GM12873 (cell line): ENCODE results near the gene RAB39A.

Experiments used
- TF ChIP-seq, protein P1 (sequence below): IDR thresholded peaks from 2 replicates; pipeline ENCODE4 v1.5.1; 2012; ENCODE audit warnings: low read depth, mild to moderate bottlenecking, moderate library complexity, low read length, control low read depth; ENCODE audit not compliant: insufficient read depth; ENCODE audit errors: missing control alignments

Gene RAB39A

DNA sequence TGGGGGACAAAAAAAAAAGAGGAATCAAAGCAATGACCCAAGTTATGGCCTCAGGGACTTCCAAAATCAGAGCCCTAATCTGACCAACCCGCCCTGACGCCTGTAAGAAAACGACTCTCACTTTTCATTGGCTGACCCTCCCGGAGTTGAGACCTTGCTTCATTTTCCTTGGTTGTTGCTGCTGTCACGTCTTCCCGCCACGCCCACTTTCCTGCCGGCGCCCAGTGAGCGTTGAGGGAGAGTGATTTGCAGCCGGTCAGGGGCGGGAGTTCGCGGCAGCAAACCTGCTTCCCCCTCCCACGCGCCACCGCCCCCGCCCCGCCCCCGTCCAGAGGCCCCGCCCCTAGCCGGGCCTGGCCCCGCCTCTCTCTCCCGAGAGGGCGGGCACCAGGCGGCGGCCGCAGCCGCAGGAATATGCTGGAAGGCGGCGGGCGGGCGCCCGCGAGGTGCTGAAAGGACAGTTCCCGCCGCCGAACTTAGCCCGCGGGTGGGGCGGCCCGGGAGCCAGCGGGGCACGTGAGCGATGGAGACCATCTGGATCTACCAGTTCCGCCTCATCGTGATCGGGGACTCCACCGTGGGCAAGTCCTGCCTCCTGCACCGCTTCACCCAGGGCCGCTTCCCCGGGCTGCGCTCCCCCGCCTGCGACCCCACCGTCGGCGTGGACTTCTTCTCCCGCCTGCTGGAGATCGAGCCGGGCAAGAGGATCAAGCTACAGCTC, at the start of gene RAB39A:
TSS of gene RAB39A (plus strand) at position 403 of the 721 bp plus-strand sequence. CDS start at position 524, 121 bp downstream.
- TF ChIP-seq, protein P1, sequence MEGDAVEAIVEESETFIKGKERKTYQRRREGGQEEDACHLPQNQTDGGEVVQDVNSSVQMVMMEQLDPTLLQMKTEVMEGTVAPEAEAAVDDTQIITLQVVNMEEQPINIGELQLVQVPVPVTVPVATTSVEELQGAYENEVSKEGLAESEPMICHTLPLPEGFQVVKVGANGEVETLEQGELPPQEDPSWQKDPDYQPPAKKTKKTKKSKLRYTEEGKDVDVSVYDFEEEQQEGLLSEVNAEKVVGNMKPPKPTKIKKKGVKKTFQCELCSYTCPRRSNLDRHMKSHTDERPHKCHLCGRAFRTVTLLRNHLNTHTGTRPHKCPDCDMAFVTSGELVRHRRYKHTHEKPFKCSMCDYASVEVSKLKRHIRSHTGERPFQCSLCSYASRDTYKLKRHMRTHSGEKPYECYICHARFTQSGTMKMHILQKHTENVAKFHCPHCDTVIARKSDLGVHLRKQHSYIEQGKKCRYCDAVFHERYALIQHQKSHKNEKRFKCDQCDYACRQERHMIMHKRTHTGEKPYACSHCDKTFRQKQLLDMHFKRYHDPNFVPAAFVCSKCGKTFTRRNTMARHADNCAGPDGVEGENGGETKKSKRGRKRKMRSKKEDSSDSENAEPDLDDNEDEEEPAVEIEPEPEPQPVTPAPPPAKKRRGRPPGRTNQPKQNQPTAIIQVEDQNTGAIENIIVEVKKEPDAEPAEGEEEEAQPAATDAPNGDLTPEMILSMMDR: no peak

- TF ChIP-seq, protein P1: no peak
These were observed 46.0 kb upstream of the RAB39A start for GRCh38 chr11:107882095-107882820.

- TF ChIP-seq, protein P1: peak; percentile 62
These were observed 30.0 kb upstream of the RAB39A start for GRCh38 chr11:107898270-107898669.

- TF ChIP-seq, protein P1: no peak
These were observed 20.0 kb upstream of the RAB39A start for GRCh38 chr11:107908211-107908610.

GRCh38 chr11:107915229-107915628, 13.0 kb upstream of the RAB39A start:
- TF ChIP-seq, protein P1: no peak

DNA sequence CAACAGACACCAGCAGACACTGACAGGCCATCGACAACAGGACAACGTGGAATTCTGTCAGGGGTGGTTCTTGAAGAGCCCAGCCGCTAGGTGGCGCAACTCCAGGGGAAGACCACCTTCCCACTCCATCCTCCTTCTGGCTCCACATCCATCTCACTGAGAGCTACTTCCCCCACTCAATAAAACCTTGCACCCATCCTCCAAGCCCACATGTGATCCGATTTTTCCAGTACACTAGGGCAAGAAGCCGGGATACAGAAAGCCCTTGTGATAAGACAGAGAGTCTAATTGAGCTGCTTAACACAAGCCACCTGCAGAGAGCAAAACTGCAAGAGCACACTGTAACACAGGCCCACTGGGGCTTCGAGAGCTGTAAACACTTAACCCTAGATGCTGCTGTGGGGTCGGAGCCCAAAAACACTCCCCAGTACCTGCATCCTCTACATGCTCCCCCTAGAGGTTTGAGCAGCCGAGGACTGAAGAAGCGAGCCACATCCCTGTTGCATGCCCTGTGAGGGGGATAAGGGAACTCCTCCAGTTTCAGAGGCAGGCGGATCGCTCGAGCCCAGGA, 11.5 kb upstream of the RAB39A start:
- TF ChIP-seq, protein P1: peak; percentile 92

GRCh38 chr11:107921997-107922396, 6.3 kb upstream of the RAB39A start:
- TF ChIP-seq, protein P1: no peak
